AG10803 (cell line): ENCODE results near the gene XRCC4.

Source experiments
- DNase-seq: peaks from one replicate; pipeline ENCODE4 v3.0.0; 2010; ENCODE audit warnings: low read depth
- H3K4me3 ChIP-seq: 2 replicates; pipeline ENCODE4 v1.5.1; 2011; ENCODE audit warnings: mild to moderate bottlenecking, low read length, control low read depth
- TF ChIP-seq, protein P1 (sequence below): conservative IDR thresholded peaks from 2 replicates; pipeline ENCODE4 v1.5.1; 2011; ENCODE audit warnings: mild to moderate bottlenecking, low read length, control low read depth, inconsistent platforms

Gene XRCC4

DNA sequence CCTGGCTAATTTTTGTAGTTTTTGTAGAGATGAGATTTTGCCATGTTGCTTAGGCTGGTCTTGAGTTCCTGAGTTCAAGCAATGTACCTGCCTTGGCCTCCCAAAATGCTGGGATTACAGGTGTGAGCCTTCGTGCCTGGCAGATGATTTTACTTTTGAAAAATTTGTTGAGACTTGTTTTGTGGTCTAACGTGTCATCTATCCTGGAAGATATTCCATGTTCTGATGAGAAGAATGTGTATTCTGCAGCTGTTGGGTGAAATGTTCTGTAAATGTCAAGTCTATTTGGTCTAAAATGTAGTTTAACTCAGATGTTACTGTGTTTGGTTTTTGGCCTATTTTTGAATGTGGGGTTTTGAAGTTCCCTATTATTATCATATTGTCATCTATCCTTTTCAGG, 145.6 kb downstream of the XRCC4 start:
- H3K4me3 ChIP-seq: no peak overlapping the region
- TF ChIP-seq, protein P1, sequence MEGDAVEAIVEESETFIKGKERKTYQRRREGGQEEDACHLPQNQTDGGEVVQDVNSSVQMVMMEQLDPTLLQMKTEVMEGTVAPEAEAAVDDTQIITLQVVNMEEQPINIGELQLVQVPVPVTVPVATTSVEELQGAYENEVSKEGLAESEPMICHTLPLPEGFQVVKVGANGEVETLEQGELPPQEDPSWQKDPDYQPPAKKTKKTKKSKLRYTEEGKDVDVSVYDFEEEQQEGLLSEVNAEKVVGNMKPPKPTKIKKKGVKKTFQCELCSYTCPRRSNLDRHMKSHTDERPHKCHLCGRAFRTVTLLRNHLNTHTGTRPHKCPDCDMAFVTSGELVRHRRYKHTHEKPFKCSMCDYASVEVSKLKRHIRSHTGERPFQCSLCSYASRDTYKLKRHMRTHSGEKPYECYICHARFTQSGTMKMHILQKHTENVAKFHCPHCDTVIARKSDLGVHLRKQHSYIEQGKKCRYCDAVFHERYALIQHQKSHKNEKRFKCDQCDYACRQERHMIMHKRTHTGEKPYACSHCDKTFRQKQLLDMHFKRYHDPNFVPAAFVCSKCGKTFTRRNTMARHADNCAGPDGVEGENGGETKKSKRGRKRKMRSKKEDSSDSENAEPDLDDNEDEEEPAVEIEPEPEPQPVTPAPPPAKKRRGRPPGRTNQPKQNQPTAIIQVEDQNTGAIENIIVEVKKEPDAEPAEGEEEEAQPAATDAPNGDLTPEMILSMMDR: no peak
- DNase-seq: no peak

DNA sequence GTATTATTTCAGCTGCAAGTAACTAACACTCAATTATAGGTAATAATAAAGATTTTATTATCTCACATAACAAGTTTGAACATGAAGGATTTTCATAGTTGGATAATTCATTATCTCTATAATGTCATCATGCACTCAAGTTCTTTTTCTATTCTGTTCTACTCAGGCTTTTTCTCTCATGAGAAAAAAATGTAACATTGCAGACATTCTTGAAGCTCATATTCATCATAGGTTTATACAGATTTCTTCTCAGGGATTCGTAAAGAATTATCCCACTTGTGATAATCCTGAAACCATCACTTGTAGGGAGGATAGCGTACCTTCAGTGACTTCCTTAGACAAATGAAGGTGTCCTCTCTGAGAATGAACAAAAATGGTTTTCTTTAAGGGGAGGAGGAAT, 150.3 kb downstream of the XRCC4 start:
- H3K4me3 ChIP-seq: no peak overlapping the region
- peak; percentile 5 for DNase-seq
- TF ChIP-seq, protein P1: no peak

DNA sequence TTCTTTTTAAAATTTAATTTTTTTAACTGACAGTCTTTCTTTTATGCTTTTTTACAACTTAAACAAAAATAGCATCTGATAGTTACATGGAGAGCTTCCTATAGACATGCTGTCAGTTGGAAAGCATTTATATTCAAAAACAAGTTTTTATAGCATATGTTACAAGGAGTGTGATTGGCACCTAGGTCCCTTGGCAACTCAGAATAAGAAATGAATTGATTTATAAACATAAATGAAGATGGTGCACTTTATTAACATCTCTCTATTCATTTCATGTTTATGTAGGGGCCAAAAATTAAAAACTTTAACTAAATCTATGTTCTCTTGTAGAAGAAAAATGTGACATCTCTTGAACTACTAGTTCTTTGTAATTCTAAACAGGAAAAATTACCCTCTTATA, 153.2 kb downstream of the XRCC4 start:
- no peak for DNase-seq
- H3K4me3 ChIP-seq: no peak overlapping the region
- TF ChIP-seq, protein P1: no peak

DNA sequence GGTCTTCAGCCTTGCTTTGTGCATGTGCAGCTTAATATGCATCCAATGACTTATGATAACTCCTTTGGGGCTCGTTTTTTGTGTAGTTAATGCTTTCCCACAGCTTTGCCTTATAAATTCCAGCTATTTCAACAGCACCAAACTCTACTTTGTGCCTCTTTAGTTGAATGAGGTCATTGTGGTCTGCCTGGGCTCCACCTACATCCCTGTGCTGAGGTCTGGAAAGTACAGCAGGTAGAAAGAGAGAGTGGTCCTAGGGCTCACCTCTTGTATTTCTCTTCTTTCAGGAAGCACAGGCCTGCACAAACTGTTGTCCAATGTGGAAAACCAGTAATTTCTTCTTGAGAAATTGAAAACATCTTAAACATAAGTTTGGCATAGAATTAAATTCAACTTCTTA, 167.2 kb downstream of the XRCC4 start:
- no peak for DNase-seq
- H3K4me3 ChIP-seq: no peak overlapping the region
- TF ChIP-seq, protein P1: no peak

DNA sequence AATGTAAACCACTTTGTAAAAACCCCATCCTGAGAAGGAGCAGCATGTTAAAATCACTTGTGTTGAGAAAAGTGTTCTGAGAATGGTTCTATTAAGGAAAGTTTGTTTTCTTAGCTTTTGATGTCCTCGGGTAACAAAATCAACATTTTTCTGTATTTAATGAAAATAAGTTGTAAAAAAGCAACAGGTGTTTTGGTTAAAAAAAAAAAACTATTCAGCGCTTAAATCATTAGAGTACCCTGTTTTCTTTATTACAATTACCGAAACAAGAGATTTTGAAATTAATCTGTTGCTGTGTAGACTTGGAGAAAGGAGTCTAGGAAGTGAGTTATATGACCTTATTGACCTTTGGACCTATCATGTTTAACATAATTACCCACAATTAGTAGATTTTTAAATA, 167.7 kb downstream of the XRCC4 start:
- TF ChIP-seq, protein P1: no peak
- H3K4me3 ChIP-seq: no peak overlapping the region
- no peak for DNase-seq

DNA sequence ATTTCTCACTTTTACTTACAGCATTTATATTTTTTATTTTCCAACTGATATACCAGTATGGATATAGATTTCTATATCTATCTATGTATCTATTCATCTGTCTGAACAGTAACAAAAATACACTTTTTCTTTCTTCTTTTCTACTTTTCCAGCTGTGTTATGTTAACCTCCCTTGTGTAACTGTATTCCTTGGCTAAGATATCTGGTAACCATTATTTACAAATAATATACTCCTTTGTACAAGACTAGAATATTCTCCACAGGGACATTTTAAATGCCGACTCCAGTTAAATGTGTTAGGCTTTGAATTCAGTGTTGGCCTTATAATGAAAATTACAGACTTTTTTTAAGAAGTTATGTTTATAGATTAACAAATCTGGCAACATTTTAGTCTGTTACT, 168.7 kb downstream of the XRCC4 start:
- TF ChIP-seq, protein P1: no peak
- no peak overlapping the region for H3K4me3 ChIP-seq
- no peak for DNase-seq

DNA sequence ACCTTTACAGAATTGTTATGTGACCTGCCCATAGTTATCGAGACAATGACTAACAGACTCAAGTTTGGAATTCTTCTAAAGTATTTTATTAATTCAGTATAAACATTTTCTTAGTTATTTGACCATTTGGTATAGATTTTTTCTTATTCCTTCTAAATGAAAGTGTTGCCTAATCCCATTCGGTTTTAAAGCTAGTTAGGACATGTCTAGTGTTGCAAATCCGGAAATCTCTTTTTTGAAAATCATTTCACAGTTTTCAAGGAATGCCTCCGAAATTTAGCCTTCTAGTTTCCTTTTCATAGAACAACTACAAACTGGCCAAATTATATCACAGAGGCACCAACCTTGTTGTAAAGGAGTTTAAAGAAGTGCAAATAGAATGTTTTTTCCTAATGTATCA, 171.8 kb downstream of the XRCC4 start:
- TF ChIP-seq, protein P1: no peak
- DNase-seq: peak; percentile 5
- H3K4me3 ChIP-seq: no peak overlapping the region
